ENCODE measurements around the gene LONP1. TPM values are rescaled to one million over a fixed set of nuclear protein-coding genes. Genes with fewer than 3 reads are reported as not detected.

Gene LONP1
- total RNA-seq, 1 donor from 2014 or later = 65.3 TPM

DNA sequence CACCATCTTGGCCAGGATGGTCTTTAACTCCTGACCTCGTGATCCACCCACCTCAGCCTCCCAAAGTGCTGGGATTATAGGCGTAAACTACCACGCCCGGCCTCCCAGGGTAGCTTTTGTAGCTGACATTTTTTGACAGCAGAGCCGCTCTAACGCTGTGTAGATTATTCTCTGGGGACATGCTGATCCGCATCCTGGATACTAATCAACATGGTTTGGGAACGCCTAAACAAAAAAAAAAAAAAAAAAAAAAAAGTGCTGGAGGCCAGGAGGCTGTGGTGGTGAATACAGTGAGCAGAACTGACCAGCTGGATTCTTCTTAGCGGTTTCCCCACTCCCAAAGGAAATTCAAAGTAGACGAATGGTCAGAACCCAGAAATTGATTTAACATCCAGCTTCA lies 5.1 kb downstream of the LONP1 start:
- H3K9me3 ChIP-seq = no peaks in the 10 kb centered on the region
- ATAC-seq (no peak), DNase-seq (no peak)
- intact Hi-C loops (cut with DNase I) = no loop called here
- peaks cover 59% of the 10 kb centered on the region for H3K36me3 ChIP-seq
- TF ChIP-seq, protein P1, sequence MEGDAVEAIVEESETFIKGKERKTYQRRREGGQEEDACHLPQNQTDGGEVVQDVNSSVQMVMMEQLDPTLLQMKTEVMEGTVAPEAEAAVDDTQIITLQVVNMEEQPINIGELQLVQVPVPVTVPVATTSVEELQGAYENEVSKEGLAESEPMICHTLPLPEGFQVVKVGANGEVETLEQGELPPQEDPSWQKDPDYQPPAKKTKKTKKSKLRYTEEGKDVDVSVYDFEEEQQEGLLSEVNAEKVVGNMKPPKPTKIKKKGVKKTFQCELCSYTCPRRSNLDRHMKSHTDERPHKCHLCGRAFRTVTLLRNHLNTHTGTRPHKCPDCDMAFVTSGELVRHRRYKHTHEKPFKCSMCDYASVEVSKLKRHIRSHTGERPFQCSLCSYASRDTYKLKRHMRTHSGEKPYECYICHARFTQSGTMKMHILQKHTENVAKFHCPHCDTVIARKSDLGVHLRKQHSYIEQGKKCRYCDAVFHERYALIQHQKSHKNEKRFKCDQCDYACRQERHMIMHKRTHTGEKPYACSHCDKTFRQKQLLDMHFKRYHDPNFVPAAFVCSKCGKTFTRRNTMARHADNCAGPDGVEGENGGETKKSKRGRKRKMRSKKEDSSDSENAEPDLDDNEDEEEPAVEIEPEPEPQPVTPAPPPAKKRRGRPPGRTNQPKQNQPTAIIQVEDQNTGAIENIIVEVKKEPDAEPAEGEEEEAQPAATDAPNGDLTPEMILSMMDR (IDR thresholded peaks at IDR 0.05) = no peak
- H3K4me3 ChIP-seq = no peak overlapping the region
- peaks cover 22% of the 10 kb centered on the region for H3K4me1 ChIP-seq
- H3K27me3 ChIP-seq (ENCODE audit: low read depth) = no peaks in the 10 kb centered on the region
- no peak overlapping the region for H3K27ac ChIP-seq

DNA sequence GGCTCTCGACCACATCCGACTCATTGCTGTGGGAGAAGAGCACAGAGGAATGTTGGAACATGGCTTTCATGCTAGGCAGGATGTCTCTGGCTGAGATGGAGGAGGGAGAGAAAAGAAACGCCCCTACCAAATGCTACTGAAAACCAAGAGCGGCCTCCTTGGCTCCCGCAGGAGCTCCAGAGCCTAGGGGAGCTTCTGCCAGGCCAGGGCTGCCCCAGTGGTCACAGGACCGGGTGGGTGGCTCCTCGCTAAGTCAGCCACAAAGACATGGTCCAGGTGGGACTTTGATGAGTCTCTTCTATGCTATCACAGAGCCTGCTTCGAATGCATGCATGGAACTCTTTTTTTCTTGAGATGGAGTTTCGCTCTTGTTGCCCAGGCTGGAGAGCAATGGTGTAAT lies 6.7 kb downstream of the LONP1 start:
- H3K27ac ChIP-seq = no peak overlapping the region
- peaks cover 75% of the 10 kb centered on the region for H3K36me3 ChIP-seq
- H3K4me3 ChIP-seq = no peak overlapping the region
- H3K9me3 ChIP-seq = no peaks in the 10 kb centered on the region
- DNase-seq = no peak
- no peak for ATAC-seq
- TF ChIP-seq, protein P1 (IDR thresholded peaks at IDR 0.05) = no peak
- H3K4me1 ChIP-seq = peaks cover 11% of the 10 kb centered on the region
- no peaks in the 10 kb centered on the region for H3K27me3 ChIP-seq (ENCODE audit: low read depth)
- intact Hi-C loops (cut with DNase I) = no loop called here

DNA sequence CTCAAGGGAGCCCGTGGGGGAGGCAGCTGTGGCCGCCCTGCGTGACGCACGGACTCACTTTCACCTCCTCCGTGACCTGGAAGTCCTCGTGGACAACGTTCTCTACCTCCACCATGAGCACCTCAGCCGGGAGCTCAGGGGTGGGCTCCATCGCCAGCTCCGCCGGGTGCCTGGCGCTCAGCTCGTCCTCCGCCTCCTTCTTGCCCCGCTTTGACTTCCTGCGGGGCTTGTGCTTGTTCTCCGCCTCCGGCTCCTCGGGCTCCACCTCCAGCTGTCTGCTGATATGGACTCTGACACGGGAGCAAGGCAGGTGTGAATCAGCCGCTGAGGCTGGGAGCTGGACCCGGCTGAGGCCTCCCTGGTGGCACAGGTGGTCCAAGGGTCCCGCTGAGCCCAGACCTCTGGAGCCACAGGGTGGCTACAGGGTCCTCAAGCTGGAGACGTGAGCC lies 8.2 kb downstream of the LONP1 start:
- Histone ChIP-seq H3K27ac (no peak overlapping the region), H3K27me3 (ENCODE audit: low read depth) (no peaks in the 10 kb centered on the region), H3K4me1 (no peaks in the 10 kb centered on the region), H3K36me3 (peaks cover 82% of the 10 kb centered on the region), H3K4me3 (no peak overlapping the region), H3K9me3 (no peaks in the 10 kb centered on the region)
- ATAC-seq (no peak), DNase-seq (no peak)
- TF ChIP-seq, protein P1 (IDR thresholded peaks at IDR 0.05) = no peak
- intact Hi-C loops (cut with DNase I) = no loop called here

DNA sequence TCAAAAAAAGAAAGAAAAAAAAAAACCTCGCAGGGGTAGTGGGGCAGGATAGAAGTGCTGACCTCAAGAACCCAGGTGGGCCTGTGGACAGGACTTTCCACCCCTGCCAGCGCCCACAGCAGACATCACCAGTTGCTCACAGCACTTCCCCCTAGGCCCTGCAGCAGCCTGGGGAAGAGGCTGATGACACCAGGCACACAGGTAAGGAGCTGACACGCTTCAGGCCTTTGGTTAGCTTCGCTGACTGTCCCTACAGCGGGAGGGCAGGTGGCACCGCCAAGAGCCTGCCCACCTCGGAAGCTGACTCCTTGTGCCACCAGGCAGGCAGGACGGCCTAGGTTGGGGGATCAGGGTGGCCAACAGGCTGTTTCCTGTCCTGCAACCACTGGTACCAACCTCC lies 8.9 kb downstream of the LONP1 start:
- TF ChIP-seq, protein P1 (IDR thresholded peaks at IDR 0.05) = no peak
- intact Hi-C loops (cut with DNase I) = no loop called here
- no peaks in the 10 kb centered on the region for H3K27me3 ChIP-seq (ENCODE audit: low read depth)
- no peak for ATAC-seq
- H3K4me3 ChIP-seq = no peak overlapping the region
- H3K9me3 ChIP-seq = no peaks in the 10 kb centered on the region
- peaks cover 89% of the 10 kb centered on the region for H3K36me3 ChIP-seq
- no peak for DNase-seq
- no peak overlapping the region for H3K27ac ChIP-seq
- H3K4me1 ChIP-seq = no peaks in the 10 kb centered on the region

DNA sequence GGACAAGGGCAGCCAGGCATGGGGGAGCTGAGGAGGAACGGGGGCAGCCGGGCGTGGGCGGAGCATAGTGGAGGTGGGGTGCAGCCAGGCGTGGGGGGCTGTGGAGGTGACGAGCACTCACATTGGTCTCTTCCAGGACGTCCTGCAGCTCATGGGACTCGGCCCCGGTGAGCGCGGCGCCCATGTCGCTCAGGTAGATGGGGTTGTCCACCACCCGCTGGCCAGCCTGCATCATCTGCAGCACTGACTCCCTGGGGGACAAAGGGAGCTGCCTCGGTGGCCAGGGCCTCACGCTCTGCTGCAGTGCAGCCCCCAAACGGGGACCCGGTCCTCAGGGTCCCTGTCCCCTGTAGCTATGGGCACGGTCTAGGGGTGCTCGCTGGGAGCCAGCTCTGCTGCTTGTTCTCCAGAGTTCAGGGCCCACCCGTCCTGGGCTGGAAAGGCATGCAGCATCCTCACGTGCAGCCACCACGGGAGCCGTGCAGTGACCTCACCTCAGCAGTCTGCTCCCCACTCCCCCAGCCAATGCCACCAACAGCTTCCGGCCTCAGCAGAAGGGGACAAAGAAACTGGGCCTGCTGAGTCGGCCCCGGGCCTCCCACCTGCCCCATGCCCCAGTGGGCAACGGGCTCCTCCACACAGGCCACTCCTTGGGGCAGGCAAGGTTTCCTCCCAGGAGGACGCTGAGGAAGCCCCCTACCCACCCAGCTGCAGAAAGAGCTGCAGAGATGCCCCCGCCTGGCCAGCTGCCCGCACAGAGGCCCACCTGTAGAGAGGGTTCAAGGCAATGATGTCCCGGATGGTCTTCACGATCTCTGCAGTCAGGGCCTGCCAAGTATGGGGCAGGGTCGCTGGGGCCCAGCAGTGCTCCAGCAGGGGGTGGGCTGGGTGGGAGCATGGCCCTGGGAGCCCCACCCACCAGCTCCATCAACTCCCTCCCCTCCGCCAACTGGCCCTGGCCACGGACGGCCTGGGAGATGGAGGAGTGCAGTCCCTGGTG lies 12.1 kb downstream of the LONP1 start:
- DNase-seq (no peak), ATAC-seq (no peak)
- intact Hi-C loops (cut with DNase I) = no loop called here
- Histone ChIP-seq H3K27me3 (ENCODE audit: low read depth) (no peaks in the 10 kb centered on the region), H3K27ac (no peak overlapping the region), H3K4me3 (no peak overlapping the region), H3K9me3 (no peaks in the 10 kb centered on the region), H3K36me3 (peaks cover 98% of the 10 kb centered on the region), H3K4me1 (no peaks in the 10 kb centered on the region)
- TF ChIP-seq, protein P1 (IDR thresholded peaks at IDR 0.05) = no peak
